ENCODE data around the gene TTLL10.

GRCh38 chr1:1244192-1244811 lies 70.6 kb downstream of the TTLL10 start:
- TF ChIP-seq ATF3 (IDR thresholded peaks at IDR 0.05), result no peak
- TF ChIP-seq, protein P1, sequence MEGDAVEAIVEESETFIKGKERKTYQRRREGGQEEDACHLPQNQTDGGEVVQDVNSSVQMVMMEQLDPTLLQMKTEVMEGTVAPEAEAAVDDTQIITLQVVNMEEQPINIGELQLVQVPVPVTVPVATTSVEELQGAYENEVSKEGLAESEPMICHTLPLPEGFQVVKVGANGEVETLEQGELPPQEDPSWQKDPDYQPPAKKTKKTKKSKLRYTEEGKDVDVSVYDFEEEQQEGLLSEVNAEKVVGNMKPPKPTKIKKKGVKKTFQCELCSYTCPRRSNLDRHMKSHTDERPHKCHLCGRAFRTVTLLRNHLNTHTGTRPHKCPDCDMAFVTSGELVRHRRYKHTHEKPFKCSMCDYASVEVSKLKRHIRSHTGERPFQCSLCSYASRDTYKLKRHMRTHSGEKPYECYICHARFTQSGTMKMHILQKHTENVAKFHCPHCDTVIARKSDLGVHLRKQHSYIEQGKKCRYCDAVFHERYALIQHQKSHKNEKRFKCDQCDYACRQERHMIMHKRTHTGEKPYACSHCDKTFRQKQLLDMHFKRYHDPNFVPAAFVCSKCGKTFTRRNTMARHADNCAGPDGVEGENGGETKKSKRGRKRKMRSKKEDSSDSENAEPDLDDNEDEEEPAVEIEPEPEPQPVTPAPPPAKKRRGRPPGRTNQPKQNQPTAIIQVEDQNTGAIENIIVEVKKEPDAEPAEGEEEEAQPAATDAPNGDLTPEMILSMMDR (IDR thresholded peaks at IDR 0.05; ENCODE audit: low read depth, low read length, missing input control), result no peak
- no peak for TF ChIP-seq GABPA (IDR thresholded peaks at IDR 0.05 in 1 of 2, conservative IDR thresholded peaks at IDR 0.05 in 1 of 2)
- TF ChIP-seq REST (IDR thresholded peaks at IDR 0.05), result no peak
- no peak for TF ChIP-seq YY1 (IDR thresholded peaks at IDR 0.05)
- no peak for TF ChIP-seq JUND (IDR thresholded peaks at IDR 0.05)
- no peak for TF ChIP-seq EGR1 (IDR thresholded peaks at IDR 0.05; ENCODE audit: low read depth in 2 of 2)

All from liver (tissue), 3 donors.